ENCODE results near the gene SYDE1.
"Not testable (repeated sequence)": the region's sequence is repeated elsewhere in the genome, so short reads cannot be mapped to it uniquely, and the experiment has no call there.

Gene SYDE1, protein sequence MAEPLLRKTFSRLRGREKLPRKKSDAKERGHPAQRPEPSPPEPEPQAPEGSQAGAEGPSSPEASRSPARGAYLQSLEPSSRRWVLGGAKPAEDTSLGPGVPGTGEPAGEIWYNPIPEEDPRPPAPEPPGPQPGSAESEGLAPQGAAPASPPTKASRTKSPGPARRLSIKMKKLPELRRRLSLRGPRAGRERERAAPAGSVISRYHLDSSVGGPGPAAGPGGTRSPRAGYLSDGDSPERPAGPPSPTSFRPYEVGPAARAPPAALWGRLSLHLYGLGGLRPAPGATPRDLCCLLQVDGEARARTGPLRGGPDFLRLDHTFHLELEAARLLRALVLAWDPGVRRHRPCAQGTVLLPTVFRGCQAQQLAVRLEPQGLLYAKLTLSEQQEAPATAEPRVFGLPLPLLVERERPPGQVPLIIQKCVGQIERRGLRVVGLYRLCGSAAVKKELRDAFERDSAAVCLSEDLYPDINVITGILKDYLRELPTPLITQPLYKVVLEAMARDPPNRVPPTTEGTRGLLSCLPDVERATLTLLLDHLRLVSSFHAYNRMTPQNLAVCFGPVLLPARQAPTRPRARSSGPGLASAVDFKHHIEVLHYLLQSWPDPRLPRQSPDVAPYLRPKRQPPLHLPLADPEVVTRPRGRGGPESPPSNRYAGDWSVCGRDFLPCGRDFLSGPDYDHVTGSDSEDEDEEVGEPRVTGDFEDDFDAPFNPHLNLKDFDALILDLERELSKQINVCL
- 0 to 0.54 (median 0.17) reads per million in 4 experiments for total RNA-seq

DNA sequence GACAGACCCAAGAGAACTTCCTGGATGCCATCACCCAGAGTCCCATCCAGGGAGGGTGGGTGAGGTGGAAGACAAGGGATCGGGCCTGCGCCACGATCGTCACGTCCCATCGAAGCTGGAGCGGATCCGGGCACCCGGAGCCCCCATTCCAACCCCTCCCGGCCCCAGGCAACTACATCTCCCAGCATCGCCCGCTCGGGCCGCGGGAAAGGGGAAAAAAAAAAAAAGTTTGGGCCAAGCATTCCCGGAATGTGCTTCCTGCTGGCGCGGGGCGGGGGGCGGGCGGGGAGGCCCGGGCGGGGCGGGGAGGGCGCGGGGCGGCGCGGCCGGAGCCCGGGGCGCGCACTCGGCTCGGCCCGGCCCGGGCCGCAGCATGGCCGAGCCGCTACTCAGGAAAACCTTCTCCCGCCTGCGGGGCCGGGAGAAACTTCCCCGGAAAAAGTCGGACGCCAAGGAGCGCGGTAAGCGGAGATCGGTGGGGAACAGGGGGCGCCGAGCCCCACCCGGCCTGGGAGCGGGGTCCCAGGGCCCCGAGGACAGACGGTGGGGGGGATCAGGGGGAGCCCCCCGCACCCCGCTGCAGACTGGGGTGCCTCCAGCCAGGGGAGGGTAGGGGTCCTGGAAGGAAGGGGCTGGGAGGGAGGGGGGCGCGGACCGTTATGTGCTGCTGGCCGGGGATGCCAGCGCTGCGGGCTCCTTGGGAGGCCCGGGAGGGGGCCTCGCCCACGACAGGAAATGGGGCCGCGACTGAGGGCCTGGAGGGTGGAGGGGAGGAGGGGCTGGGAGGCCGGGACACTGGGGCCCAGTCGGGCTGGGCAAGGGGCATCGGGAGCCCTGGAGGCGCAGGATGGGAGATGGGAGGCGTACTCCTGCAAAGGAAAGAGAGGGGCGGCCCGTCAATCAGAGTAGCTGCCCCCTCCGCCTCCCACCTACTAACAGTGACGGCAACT lies at the start of gene SYDE1:
Gene SYDE1 (plus strand): TSS at position 341 of the 950 bp plus-strand sequence. CDS start 33 bp downstream, at position 374.
- no peak for DNase-seq

DNA sequence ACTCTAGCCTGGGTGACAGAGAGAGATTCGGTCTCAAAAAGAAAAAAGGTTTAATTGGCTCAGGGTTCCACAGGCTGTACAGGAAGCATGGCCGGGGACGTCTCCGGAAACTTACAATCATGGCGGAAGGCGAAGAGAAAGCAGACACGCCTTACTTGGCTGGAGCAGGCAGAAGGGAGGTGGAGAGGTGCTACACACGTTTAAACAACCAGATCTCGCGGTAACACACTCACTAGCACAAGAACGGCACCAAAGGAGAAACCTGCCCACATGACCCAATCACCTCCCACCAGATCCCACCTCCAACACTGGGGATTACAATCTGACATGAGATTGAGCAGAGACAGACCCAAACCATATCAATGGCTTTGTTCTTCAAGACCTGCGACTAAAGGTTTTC lies 45.2 kb upstream of the SYDE1 start:
- DNase-seq = no peak

DNA sequence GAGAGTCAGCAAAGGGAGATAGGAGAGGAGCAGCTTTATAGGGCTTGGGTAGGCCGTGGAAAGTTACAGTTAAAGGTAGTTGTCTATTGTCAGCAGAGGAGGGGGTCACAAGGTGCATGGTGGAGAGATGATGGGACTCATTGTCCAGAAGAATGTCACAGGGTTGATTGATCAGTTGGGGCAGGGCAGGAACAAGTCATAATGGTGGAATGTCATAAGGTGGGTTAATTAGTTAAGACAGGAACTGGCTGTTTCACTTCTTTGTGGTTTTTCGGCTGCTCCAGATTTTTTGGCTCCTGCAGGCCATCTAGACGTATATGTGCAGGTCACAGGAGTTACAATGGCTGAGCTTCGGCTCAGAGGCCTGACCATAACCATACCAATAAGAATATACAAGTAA lies 36.8 kb upstream of the SYDE1 start:
- not testable (repeated sequence) for DNase-seq

DNA sequence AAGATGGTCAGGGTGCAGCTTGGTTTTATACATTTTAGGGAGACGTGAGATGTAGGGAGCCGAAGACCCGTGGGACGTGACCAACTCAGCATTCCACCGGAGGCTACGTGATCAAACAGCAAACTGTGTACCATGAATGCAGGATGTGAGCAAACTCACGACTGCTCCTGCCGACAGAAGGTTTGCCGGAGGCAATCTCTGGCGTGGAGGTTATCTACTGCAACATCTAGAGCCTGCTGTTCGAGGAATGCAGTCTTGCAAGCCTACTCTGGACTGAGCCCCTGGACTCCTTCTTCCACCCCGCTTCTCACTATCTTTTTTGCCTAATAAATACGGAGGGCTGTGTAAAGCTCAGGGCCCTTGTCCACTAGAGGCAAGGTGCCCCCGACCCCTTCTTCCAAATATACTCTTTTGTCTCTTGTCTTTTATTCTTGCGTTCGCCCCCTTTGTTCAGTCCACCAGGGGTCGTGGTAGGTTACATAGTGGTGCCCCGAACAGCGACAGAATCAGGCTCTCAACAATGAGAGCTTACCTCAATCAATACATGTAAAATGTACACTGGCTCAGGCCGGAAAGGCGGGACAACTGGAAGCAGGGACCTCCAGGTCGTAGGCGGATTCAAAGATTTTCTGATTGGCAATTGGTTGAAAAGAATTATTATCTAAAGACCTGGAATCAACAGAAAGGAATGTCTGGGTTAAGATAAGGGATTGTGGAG lies 34.1 kb upstream of the SYDE1 start:
- DNase-seq = no peak

DNA sequence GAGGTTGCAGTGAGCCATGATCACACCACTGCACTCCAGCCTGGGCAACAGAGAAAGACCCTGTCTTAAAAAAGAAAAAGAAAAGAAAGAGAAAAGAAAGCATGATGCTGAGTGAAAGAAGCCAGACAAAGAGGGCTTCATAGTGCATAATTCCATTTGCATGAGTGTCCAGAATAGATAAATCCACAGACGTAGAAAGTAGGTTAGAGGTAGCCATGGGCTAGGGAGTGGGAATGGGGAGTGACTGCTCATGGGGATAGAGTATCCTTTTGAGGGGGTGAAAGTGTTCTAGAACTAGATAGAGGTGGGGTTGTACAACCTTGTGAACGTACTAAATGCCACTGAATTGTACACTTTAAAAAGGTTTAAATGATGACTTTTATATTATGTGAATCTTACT lies 32.8 kb upstream of the SYDE1 start:
- DNase-seq = no peak

DNA sequence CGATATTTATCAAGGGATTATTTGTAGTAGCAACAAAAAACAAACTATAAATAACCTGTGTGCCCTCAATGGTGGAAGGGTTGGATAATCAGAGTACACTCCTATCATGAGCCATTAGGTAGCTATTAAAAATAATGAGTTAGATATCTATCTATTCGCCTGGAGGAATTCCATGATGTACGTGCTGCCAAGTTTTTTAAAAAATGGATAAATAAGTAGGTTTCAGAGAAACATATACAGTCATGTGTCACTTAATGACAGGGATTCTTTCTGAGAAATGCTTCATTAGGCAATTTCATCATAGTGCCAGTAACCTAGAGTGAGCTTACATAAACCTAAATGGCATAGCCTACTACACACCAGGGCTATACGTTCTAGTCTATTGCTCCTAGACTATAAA lies 31.4 kb upstream of the SYDE1 start:
- DNase-seq = no peak

DNA sequence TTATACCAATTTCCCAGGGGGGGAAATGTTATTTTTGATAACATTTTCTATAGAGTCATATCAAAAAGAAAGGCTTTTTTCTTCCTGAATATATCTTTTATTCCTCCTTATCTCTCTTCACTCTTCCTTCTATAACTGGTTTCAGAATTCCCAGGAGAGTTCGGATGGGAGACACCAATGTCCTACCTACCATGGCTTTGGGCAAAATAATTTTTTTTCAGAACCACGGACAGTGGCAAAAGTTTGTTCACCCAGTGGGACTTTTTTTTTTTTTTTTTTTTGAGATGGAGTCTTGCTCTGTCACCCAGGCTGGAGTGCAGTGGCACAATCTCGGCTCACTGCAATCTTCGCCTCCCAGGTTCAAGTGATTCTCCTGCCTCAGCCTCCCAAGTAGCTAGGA lies 27.2 kb upstream of the SYDE1 start:
- DNase-seq = not testable (repeated sequence)

DNA sequence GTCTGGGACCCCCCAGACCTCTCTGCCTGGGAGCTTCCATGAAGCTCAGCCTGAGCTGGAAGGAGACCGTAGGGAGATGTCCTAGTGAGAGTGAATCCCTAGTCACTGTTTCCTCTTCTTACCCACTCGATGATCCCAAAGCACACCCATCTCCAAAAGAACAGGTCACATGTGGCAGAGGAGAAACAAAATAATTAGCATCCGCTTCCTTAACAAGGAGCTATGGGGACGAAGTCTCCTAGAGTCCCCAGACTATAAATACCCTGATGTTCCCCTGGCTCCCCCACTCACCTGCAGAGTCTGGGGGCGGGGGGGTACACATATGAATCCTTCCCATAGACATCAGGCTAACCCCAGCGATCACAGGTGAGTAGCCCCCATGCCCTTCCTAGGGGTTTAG lies 25.3 kb upstream of the SYDE1 start, which contains the start of gene OR1I1:
Gene OR1I1 (plus strand): TSS at position 301 of the 400 bp plus-strand sequence. CDS start 4,855 bp downstream, outside the sequence.
- no peak for DNase-seq

DNA sequence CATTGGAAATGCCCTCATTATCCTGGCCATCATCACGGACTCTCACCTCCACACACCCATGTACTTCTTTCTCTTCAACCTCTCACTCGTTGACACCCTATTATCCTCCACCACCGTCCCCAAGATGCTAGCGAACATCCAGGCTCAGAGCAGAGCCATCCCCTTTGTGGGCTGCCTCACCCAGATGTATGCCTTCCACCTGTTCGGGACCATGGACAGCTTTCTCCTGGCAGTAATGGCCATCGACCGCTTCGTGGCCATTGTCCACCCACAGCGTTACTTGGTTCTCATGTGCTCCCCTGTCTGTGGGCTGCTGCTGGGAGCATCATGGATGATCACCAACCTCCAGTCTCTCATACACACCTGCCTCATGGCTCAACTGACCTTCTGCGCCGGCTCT lies 20.0 kb upstream of the SYDE1 start:
- DNase-seq = no peak

DNA sequence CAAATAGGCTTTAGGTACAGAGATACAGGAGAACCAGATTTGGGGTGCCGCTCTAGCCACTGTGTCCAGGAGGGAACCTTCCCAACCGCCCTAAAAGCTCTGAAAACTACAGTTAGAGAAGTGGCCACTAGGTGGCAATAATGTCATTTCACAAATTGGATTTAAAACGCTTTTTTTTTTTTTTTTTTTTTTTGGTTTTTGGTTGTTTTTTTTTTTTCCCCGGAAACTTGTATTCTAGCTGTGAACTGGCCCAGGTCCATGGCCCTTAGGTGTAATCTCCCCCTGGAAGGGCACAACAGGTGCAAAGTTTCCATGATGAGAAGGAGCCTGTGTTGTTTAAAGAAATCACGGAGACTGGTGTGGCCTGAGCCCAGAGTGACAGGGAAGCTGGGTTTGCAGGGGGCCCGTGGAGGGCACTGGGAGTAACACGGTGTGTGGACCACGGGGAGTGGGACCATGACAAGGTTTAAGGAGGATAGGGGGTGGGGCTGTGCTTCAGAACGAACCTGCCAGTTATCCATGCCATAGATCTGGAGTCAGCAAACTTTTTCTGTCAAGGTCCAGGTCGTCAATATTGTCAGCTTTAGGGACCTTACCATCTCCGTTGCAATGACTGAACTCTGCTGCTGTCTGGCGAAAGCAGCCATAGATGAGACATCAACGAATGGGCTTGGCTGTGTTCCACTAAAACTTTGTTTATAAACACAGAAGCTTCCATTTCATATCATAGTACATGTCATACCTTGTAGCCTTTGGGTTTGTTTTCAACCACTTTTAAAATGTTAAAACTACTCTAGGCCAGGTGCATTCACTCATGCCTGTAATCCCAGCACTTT lies 15.1 kb upstream of the SYDE1 start:
- DNase-seq = peak; percentile 24

DNA sequence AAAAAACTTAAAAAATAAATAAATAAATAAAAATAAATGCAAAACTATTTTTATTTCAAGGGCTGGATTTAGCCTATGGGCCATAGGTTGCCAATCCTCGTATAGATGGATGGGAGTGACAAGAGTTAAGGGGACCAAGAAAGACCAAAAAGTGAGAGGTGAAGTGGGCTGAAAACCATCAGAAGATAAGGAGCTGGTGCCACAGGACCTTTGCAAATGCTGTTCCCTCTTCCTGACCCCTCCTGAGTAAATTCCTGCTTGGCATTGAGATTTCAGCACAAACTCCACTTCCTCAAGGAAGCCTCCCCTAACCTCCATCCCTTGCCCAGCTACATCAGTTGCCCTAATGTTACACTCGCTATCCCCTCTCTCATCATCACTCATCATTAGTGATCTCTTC lies 14.2 kb upstream of the SYDE1 start:
- no peak for DNase-seq

DNA sequence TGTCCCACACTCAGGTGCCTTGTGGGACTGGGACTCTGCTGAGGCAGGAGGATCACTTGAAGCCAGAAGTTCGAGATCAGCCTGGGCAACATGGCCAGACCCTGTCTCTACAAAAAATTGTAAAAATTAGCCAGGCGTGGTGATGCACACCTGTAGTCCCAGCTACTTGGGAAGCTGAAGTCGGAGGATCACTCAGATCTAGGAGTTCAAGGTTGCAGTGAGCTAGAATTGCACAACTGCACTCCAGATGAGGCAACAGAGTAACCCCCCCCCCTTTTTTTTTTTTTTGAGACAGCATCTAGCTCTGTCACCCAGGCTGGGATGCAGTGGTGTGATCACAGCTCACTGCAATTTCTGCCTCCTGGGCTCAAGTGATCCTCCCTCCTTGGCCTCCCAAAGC lies 11.0 kb upstream of the SYDE1 start:
- DNase-seq = no peak

DNA sequence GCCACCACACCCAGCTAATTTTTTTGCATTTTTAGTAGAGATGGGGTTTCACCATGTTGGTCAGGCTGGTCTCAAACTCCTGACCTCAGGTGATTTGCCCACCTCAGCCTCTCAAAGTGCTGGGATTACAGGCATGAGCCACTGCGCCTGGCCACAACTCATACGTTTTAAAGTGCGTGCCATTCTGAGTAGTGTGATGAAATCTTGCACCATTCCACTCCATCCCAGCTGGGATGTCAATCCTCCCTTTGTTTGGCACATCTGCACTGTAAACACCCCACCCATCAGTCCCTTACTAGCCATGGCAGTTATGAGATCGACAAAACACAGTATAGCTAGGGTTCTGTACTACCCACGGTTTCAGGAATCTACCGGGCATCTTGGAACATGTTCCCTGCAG lies 9.2 kb upstream of the SYDE1 start:
- not testable (repeated sequence) for DNase-seq

DNA sequence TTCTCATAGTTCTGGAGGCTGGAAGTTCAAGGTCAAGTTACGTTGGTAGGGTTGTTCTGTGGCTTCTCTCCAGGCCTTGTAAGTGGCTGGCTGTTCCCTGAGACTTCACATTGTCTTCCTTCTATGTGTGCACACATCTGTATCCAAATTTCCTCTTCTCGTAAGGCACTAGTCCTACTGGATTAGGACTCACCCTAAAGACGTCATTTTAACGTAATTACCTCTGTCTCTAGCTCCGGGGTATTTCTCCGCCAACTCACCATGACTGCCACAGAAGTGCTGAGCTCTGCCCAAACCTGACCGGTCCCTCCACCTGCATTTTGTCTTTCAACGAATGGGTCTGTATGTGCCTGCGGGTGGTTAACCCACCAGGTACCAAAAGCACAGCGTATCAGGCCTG lies 8.7 kb upstream of the SYDE1 start:
- DNase-seq = no peak

DNA sequence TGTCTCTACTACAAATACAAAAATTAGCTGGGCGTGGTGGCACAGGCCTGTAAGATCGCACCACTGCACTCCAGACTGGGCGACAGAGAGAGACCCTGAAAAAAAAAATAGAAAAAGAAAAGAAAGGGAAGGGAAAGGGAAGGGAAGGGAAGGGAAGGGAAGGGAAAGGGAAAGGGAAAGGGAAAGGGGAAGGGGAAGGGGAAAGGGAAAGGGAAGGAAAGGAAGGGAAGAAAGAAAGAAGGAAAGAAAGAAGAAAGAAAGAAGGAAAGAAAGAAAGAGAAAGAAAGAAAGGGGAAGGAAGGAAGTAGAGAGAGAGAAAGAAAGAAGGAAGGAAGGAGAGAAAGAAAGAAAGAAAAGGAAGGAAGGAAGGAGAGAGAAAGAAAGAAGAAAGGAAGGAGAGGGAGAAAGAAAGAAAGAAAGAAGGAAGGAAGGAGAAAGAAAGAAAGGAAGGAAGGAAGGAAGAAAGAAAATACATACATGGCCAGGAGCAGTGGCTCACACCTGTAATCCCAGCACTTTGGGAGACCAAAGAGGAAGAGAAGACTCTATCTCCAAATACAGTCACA lies 8.1 kb upstream of the SYDE1 start:
- no peak for DNase-seq

DNA sequence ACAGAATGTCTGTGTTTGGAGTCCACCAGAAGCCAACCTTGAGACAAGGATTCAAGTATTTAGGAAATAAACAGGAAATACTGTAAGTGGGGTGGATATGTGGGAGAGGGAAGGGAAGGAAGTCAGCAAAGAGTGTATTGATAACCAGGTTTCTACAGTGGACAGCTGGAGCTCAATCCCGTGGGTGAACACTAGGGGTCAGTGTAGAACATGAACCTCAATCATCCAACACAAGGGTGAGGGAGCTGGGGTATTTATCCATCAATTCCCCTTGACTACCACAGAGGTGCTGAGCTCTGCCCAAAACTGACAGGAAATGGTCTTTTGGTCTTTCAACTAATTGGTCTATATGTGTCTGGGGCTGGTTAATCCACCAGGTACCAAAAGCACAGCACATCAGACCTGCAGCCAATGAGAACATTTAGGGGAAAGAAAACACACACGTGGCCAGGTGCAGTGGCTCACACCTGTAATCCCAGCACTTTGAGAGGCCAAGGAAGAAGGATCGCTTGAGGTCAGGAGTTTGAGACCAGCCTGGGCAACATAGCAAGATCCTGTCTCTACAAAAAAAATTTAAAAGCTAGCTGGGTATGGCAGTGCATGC lies 5.6 kb upstream of the SYDE1 start:
- peak; percentile 20 for DNase-seq

DNA sequence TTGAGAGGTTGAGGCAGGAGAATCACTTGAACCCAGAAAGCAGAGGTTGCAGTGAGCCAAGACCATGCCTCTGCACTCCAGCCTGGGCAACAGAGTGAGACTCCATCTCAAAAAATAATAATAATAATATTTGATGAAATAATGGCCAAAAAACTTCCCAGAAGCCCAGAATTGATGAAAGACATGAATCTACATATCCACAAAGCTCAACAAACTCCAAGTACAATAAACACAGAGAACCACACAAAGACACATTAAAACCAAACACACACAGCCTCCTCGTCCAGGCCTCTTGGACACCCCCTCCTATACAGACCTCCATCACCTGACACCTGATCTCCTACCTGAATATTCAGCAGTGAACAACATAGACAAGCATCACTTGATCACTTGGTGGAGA lies 3.2 kb upstream of the SYDE1 start:
- DNase-seq = no peak

DNA sequence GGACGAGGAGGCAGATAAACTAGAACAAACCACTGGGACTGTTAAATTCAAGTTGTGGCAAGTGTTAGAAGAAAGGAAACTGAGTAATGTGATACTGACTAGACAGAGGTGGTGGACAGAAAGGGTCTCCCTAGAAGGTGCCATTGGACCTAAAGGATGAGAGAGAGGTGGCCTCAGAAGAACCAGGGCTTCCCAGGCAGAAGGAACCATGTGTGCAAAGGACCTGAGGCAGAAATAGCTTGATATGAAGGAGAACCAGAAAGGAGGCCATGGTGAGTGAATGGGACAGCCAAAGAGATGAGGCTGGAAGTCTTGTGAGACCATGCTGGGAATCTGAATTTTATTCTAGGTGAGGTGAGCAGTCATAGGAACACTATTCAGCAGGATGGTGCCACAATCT lies 2.8 kb upstream of the SYDE1 start:
- DNase-seq = no peak

DNA sequence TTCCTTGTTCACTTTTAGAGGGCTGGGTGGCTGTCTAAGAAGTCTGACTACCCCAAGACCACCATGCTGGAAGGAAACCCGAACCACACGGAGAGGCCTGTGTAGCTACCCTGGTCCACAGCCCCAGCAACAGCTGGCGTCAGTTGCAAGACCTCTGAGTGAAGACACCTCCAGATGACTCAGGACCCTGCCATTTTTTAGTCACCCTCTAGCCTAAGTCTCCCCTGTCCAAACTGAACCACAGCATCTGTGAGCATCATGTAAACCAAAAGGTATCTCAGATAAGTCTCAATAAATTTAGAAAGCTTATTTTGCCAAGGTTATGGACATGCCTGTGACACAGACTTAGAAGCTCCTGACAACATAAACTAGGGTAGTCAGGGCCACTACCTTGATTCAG lies 2.2 kb upstream of the SYDE1 start:
- DNase-seq = no peak

DNA sequence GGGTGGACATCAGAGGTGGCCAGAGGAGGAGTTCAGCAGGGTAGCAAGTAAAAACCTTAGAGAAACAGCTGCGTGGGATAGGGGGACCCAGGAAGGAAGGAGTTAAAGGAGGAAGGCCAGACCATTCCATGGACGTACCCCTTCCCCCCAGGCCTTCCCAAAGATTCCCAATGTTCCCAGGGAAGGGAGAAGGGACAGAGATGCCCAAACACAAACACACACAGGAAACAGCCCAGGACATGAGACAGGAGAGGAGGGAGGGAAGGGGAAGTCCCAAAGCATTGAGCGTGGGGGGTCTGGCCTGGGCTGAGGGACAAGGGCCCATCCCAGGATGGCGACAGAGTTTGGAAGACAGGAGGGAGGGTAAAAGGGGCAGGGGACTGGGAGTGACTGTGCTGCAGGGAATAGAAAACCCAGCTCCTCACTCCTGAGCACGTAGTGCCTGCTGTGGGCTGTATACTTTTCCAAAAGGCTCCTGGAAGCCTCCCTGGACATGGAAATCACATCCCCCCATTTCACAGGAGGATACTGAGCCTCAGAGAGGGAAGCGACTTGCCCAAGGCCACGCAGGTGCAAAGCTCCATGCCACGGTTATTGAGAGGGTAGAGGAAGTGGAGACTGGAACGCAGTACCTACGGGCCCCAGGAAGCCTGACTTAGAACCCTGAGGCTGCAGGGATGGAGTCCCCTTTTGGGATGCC lies 1.1 kb downstream of the SYDE1 start:
- DNase-seq = no peak
